Muscle layer of duodenum (tissue), 2 donors: ENCODE data around the gene TP53TG3B.
"Not testable (repeated sequence)": the region's sequence is repeated elsewhere in the genome, so short reads cannot be mapped to it uniquely, and the experiment has no call there.

Experiments
- H3K27ac ChIP-seq: one replicate; pipeline ENCODE4 v1.7.0; 2013; ENCODE audit warnings: mild to moderate bottlenecking, low read length
- H3K27me3 ChIP-seq: one replicate; pipeline ENCODE4 v1.7.0; 2013; ENCODE audit warnings: low read depth, mild to moderate bottlenecking, control low read depth, low read length
- H3K36me3 ChIP-seq, 2 donors: one replicate each; pipeline ENCODE4 v1.7.0; 2013; ENCODE audit warnings: low read length in 2 of 2, control low read depth in 1 of 2, mild to moderate bottlenecking in 1 of 2; ENCODE audit not compliant: insufficient read depth in 2 of 2, control insufficient read depth in 1 of 2
- H3K4me1 ChIP-seq, 2 donors: one replicate each; pipeline ENCODE4 v1.7.0; 2013; ENCODE audit warnings: low read length in 2 of 2, mild to moderate bottlenecking in 2 of 2, control low read depth in 1 of 2, moderate library complexity in 1 of 2; ENCODE audit not compliant: insufficient read depth in 2 of 2, control insufficient read depth in 1 of 2
- H3K4me3 ChIP-seq, 2 donors: one replicate each; pipeline ENCODE4 v1.7.0; 2013; ENCODE audit warnings: low read length in 2 of 2, low read depth in 1 of 2, mild to moderate bottlenecking in 1 of 2
- H3K9me3 ChIP-seq, 2 donors: one replicate each; pipeline ENCODE4 v1.7.0; 2013; ENCODE audit warnings: low read length in 2 of 2, control low read depth in 1 of 2, mild to moderate bottlenecking in 1 of 2; ENCODE audit not compliant: control insufficient read depth in 1 of 2
- donor health status: healthy.

Gene TP53TG3B, protein sequence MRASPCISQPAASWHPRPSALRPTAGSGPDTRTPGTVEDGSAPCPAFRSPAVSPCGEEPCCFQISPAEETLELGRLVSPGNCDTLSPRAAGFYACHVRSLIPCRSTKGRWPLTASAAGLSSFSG

DNA sequence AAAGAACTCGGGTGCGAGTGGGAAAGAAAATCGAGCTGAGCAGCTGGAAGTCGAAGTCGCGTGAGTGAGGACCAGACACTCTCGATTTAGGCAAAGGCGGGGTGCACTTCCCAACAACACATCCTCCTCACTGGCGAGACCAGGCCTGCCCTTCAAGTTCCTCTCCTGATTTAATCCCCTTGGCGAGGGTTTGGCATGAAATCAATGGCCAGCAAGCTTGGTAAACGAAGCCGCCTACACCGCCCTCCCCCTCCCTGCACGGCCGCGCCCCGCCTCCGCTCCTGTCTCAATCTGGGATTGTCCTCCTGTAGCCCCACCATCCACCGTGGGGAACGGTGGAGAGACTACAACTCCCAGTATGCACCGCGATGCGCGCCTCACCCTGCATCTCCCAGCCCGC is at the start of gene TP53TG3B:
Gene TP53TG3B, plus strand, starts transcription at position 301 of the 400 bp plus-strand sequence. Its CDS starts 68 bp downstream, at position 369.
- not testable (repeated sequence) for H3K4me3 ChIP-seq, H3K36me3 ChIP-seq, H3K27me3 ChIP-seq, H3K9me3 ChIP-seq, H3K27ac ChIP-seq, H3K4me1 ChIP-seq

GRCh38 chr16:33336226-33337012 is 24.2 kb upstream of the TP53TG3B start:
- peaks cover 0 to 16% of the 10 kb centered on the region in 2 donors for H3K9me3 ChIP-seq
- H3K27ac ChIP-seq, H3K27me3 ChIP-seq, H3K36me3 ChIP-seq, H3K4me1 ChIP-seq, H3K4me3 ChIP-seq: not testable (repeated sequence)

DNA sequence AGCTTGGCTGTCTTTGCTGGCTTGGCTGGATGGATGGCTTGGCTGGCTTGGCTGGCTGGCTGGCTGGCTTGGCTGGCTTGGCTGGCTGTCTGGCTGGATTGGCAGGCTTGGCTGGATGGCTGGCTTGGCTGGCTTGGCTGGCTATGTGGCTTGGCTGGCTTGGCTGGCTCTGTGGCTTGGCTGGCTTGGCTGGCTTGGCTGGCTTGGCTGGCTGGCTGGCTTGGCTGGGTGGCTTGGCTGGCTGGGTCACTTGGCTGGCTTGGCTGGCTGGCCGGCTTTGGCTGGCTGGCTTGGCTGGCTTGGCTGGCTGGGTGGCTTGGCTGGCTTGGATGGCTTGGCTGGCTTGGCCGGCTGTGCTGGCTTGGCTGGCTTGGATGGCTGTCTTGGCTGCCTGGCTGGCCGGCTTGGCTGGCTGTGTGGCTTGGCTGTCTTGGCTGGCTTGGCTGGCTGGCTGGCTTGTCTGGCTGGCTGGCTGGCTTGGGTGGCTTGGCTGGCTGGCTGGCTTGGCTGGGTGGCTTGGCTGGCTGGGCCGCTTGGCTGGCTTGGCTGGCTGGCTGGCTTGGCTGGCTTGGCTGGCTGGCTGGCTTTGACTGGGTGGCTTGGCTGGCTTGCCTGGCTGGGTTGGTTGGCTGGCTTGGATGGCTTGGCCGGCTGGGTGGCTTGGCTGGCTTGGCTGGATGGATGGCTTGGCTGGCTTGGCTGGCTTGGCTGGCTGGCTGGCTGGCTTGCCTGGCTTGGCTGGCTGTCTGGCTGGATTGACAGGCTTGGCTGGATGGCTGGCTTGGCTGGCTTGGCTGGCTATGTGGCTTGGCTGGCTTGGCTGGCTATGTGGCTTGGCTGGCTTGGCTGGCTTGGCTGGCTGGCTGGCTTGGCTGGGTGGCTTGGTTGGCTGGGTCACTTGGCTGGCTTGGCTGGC is 22.8 kb upstream of the TP53TG3B start:
- peaks cover 0 to 16% of the 10 kb centered on the region in 2 donors for H3K9me3 ChIP-seq
- not testable (repeated sequence) for H3K4me1 ChIP-seq, H3K27ac ChIP-seq, H3K4me3 ChIP-seq, H3K27me3 ChIP-seq, H3K36me3 ChIP-seq

GRCh38 chr16:33338543-33338951 is 22.1 kb upstream of the TP53TG3B start:
- H3K27ac ChIP-seq, H3K36me3 ChIP-seq, H3K4me1 ChIP-seq, H3K4me3 ChIP-seq, H3K27me3 ChIP-seq: not testable (repeated sequence)
- H3K9me3 ChIP-seq: peaks cover 0 to 16% of the 10 kb centered on the region in 2 donors

- H3K27me3 ChIP-seq, H3K4me3 ChIP-seq, H3K36me3 ChIP-seq, H3K27ac ChIP-seq, H3K4me1 ChIP-seq: not testable (repeated sequence)
- H3K9me3 ChIP-seq: peaks cover 0 to 16% of the 10 kb centered on the region in 2 donors
These were observed 21.3 kb upstream of the TP53TG3B start for GRCh38 chr16:33339093-33340061.
